ENCODE data around the gene RPS6KA1.
"Not testable (repeated sequence)": the region's sequence is repeated elsewhere in the genome, so short reads cannot be mapped to it uniquely, and the experiment has no call there.

RPS6KA1 gene

DNA sequence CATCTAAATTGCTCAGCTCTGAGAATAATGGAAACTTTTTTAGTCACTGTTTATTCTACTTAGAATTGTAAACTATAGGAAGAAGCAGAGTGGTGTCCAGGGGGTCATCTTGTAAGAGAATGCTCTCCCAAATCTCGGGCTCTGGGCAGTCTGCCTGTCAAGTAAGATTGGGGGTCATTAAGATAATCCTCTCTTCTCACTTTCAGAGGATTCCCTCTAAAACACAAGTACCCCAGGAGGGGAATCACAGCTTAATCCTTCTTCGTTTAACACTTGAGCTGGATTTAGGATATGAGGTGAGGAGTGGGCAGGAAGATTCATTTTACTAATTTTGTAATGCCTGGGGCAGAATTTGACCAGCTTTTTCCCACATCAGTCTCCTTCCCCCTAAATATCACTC lies 81.2 kb downstream of the RPS6KA1 start:
- Histone ChIP-seq H3K27me3 (ENCODE audit: insufficient read depth, insufficient read length) (no peaks in the 10 kb centered on the region), H3K4me3 (ENCODE audit: insufficient read length, low read depth) (no peak overlapping the region), H3K36me3 (ENCODE audit: insufficient read depth, insufficient read length, low read length) (no peaks in the 10 kb centered on the region), H3K4me1 (ENCODE audit: insufficient read depth, insufficient read length) (no peaks in the 10 kb centered on the region), H3K9ac (ENCODE audit: insufficient read length, low read depth) (no peak overlapping the region), H3K9me3 (ENCODE audit: insufficient read depth, low read length) (no peaks in the 10 kb centered on the region)
- TF ChIP-seq YY1 (IDR thresholded peaks at IDR 0.05; ENCODE audit: insufficient read depth, insufficient read length) (no peak), ZNF274 (IDR thresholded peaks at IDR 0.05; ENCODE audit: low read depth, low read length) (no peak), SUZ12 (IDR thresholded peaks at IDR 0.05; ENCODE audit: extremely low read depth, insufficient read depth, insufficient read length) (no peak)
- no peak for DNase-seq (ENCODE audit: low read depth, low spot score)

DNA sequence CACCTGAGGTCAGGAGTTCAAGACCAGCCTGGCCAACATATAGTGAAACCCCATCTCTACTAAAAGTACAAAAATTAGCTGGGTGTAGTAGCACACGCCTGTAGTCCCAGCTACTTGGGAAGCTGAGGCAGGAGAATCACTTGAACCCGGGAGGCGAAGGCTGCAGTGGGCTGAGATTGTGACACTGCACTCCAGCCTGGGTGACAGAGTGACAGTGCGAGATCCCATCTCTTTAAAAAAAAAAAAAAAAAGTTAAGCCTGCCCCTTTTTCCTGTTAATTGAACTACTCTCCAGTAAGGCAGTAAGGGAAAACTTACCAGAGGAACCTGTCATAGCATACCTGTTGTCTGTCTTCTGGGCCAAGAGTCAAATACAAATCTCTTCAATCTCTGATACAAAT lies 83.1 kb downstream of the RPS6KA1 start:
- not testable (repeated sequence) for H3K9me3 ChIP-seq (ENCODE audit: insufficient read depth, low read length); H3K36me3 ChIP-seq (ENCODE audit: insufficient read depth, insufficient read length, low read length); H3K4me3 ChIP-seq (ENCODE audit: insufficient read length, low read depth); H3K9ac ChIP-seq (ENCODE audit: insufficient read length, low read depth); H3K4me1 ChIP-seq (ENCODE audit: insufficient read depth, insufficient read length); H3K27me3 ChIP-seq (ENCODE audit: insufficient read depth, insufficient read length); DNase-seq (ENCODE audit: low read depth, low spot score)

DNA sequence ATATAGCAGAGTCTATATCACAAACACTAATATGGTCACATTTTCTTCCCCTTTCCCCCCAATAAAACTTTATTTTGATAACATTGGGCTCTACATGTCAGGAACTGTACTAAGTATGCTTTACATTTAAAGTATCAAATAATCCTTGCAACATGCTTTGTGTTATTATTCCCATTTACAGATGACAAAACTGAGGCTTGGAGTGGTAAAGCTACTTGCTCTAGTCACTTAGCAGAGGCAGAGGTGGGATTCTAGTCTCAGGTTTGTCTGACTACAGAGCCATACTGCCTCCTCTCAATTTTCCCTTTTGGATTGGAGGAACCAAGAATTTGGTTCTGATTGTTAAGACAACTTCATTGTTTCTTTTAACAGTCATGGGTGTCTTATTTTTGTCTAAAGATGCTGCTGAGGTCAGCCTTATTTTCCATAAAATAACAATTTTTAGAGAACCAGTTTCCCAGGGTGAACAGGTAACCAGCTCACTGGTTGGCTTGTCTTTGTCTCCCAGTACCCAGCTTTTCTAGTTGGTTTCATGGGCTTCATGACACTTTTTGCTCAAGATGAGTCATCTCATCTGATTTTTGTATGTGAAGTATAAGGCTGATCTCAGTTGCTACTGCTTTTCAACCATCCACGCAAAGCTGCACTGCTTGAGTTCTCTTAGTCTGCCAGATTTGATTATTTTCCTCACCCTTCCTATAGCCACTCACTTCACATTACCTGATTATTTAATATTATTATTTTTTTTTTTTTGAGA lies 85.3 kb downstream of the RPS6KA1 start:
- no peak overlapping the region for H3K4me3 ChIP-seq (ENCODE audit: insufficient read length, low read depth)
- no peaks in the 10 kb centered on the region for H3K4me1 ChIP-seq (ENCODE audit: insufficient read depth, insufficient read length)
- no peak overlapping the region for H3K9ac ChIP-seq (ENCODE audit: insufficient read length, low read depth)
- H3K9me3 ChIP-seq (ENCODE audit: insufficient read depth, low read length) = no peaks in the 10 kb centered on the region
- H3K27me3 ChIP-seq (ENCODE audit: insufficient read depth, insufficient read length) = no peaks in the 10 kb centered on the region
- no peak for DNase-seq (ENCODE audit: low read depth, low spot score)
- H3K36me3 ChIP-seq (ENCODE audit: insufficient read depth, insufficient read length, low read length) = no peaks in the 10 kb centered on the region
- TF ChIP-seq YY1 (IDR thresholded peaks at IDR 0.05; ENCODE audit: insufficient read depth, insufficient read length) (no peak), SUZ12 (IDR thresholded peaks at IDR 0.05; ENCODE audit: extremely low read depth, insufficient read depth, insufficient read length) (no peak), ZNF274 (IDR thresholded peaks at IDR 0.05; ENCODE audit: low read depth, low read length) (no peak)

DNA sequence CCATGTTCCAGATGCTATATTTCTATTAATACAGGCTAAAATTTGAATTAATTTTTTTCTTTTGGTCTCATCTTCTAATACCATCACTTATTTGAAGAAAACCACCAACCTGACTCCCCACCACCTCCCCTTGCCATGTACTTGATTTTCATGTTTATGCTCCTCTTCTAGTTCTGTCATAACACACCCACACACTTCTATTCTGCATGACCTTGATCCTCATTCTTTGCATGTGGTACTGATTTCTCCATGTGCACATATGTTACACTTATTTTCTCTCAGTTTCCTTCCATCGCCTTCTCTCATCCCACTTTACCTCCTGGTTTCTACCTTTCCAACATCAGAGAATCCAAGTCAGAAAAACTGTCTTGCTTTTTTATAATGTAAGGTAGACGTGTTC lies 87.3 kb downstream of the RPS6KA1 start:
- no peaks in the 10 kb centered on the region for H3K9me3 ChIP-seq (ENCODE audit: insufficient read depth, low read length)
- H3K27me3 ChIP-seq (ENCODE audit: insufficient read depth, insufficient read length) = no peaks in the 10 kb centered on the region
- no peak for TF ChIP-seq YY1 (IDR thresholded peaks at IDR 0.05; ENCODE audit: insufficient read depth, insufficient read length)
- no peak for TF ChIP-seq SUZ12 (IDR thresholded peaks at IDR 0.05; ENCODE audit: extremely low read depth, insufficient read depth, insufficient read length)
- TF ChIP-seq ZNF274 (IDR thresholded peaks at IDR 0.05; ENCODE audit: low read depth, low read length) = no peak
- H3K9ac ChIP-seq (ENCODE audit: insufficient read length, low read depth) = no peak overlapping the region
- DNase-seq (ENCODE audit: low read depth, low spot score) = no peak
- H3K36me3 ChIP-seq (ENCODE audit: insufficient read depth, insufficient read length, low read length) = no peaks in the 10 kb centered on the region
- H3K4me3 ChIP-seq (ENCODE audit: insufficient read length, low read depth) = no peak overlapping the region
- no peaks in the 10 kb centered on the region for H3K4me1 ChIP-seq (ENCODE audit: insufficient read depth, insufficient read length)

DNA sequence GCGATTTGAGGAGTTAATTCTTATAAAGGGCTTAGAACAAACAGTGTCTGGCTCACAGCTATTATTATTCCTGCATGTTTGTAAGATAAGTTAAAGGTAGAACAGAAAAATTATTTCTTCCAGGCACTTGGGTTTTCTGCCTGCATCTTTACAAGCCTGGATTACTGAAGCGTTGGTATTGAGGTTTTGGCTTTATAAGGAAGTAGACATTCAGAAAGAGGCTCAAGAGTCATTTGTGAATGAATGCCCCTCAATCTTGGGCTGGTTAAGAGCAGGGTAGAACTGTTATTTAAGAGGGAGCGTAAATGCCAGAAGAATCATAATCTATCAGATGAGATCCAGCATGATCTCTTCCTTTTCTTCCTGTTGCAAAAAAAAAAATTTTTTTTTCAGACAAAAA lies 89.0 kb downstream of the RPS6KA1 start:
- H3K9me3 ChIP-seq (ENCODE audit: insufficient read depth, low read length) = no peaks in the 10 kb centered on the region
- DNase-seq (ENCODE audit: low read depth, low spot score) = no peak
- TF ChIP-seq YY1 (IDR thresholded peaks at IDR 0.05; ENCODE audit: insufficient read depth, insufficient read length) (no peak), ZNF274 (IDR thresholded peaks at IDR 0.05; ENCODE audit: low read depth, low read length) (no peak), SUZ12 (IDR thresholded peaks at IDR 0.05; ENCODE audit: extremely low read depth, insufficient read depth, insufficient read length) (no peak)
- H3K36me3 ChIP-seq (ENCODE audit: insufficient read depth, insufficient read length, low read length) = no peaks in the 10 kb centered on the region
- H3K9ac ChIP-seq (ENCODE audit: insufficient read length, low read depth) = no peak overlapping the region
- H3K27me3 ChIP-seq (ENCODE audit: insufficient read depth, insufficient read length) = no peaks in the 10 kb centered on the region
- no peak overlapping the region for H3K4me3 ChIP-seq (ENCODE audit: insufficient read length, low read depth)
- no peaks in the 10 kb centered on the region for H3K4me1 ChIP-seq (ENCODE audit: insufficient read depth, insufficient read length)
